Measurements from ENCODE around the gene TUBA4A. TPM values are rescaled to one million over a fixed set of nuclear protein-coding genes. Genes with fewer than 3 reads are reported as not detected.

The TUBA4A gene
- total and polyA plus RNA-seq, 10 of the 15 experiments (the other 5 are each of a cell fraction or from before 2014, with no cell fraction given): 58.2 to 325 (median 134) TPM

GRCh38 chr2:219216535-219216915, 37.2 kb downstream of the TUBA4A start:
- FAIRE-seq: no peak
- TF ChIP-seq BACH1 (IDR thresholded peaks at IDR 0.05; ENCODE audit: borderline replicate concordance) (no peak), EZH2 (IDR thresholded peaks at IDR 0.05; ENCODE audit: borderline replicate concordance, control insufficient read depth, low read depth, low read length) (no peak), MXI1 (IDR thresholded peaks at IDR 0.05; ENCODE audit: low read depth, low read length) (no peak), PRDM15 (CRISPR knock-in tag; IDR thresholded peaks at IDR 0.05) (no peak), PBX3 (IDR thresholded peaks at IDR 0.05; ENCODE audit: insufficient replicate concordance, low read depth, low read length) (no peak), IRF3 (IDR thresholded peaks at IDR 0.05) (no peak), ZNF687 (IDR thresholded peaks at IDR 0.05) (no peak), RUNX3 (IDR thresholded peaks at IDR 0.05; ENCODE audit: low read length) (no peak), NR2C2 (IDR thresholded peaks at IDR 0.05; ENCODE audit: borderline replicate concordance, control insufficient read depth, insufficient read length, low read depth) (no peak), FOS (IDR thresholded peaks at IDR 0.05; ENCODE audit: borderline replicate concordance, extremely low read depth, insufficient read length) (no peak), ZNF217 (IDR thresholded peaks at IDR 0.05) (no peak), TCF12 (IDR thresholded peaks at IDR 0.05; ENCODE audit: low read depth, low read length) (no peak), SPI1 (IDR thresholded peaks at IDR 0.05; ENCODE audit: borderline replicate concordance, insufficient read depth, low read depth, low read length) (no peak)

More at GRCh38 chr2:219216535-219216915, 37.2 kb downstream of the TUBA4A start:
- DNase-seq (ENCODE audit: low read depth, low spot score): no peak
- Histone ChIP-seq H3K27ac (ENCODE audit: control insufficient read depth, insufficient read depth) (no peak overlapping the region), H3K4me1 (ENCODE audit: control insufficient read depth, insufficient read depth, low read length) (peaks cover 16% of the 10 kb centered on the region), H3K9ac (ENCODE audit: control insufficient read depth, insufficient read depth, low read length) (no peak overlapping the region), H3K4me3 (no peak overlapping the region), H4K20me1 (ENCODE audit: control insufficient read depth, insufficient read depth) (no peaks in the 10 kb centered on the region; the same call in 1 of the 2 replicates), H3K79me2 (ENCODE audit: control insufficient read depth, insufficient read depth, low read length) (peaks cover 14% of the 10 kb centered on the region), H3K4me2 (ENCODE audit: control insufficient read depth, insufficient read depth) (peak overlapping the region; percentile 99), H3K27me3 (replicated peaks in 1 of 2; ENCODE audit: control insufficient read depth in 2 of 2, insufficient read depth in 2 of 2, low read length in 1 of 2) (no peaks in the 10 kb centered on the region), H3K9me3 (replicated peaks; ENCODE audit: control insufficient read depth, insufficient read depth, low read length) (no peaks in the 10 kb centered on the region), H3K36me3 (ENCODE audit: control insufficient read depth in 2 of 2, insufficient read depth in 2 of 2, low read length in 1 of 2) (peaks cover 1 to 19% of the 10 kb centered on the region in 2 experiments), H2AFZ (ENCODE audit: control insufficient read depth, low read depth, low read length) (no peak overlapping the region)
- SMC1A ChIA-PET (ENCODE audit: uncharacterized antibody, unreplicated experiment): interaction anchor here (0.7 to 2.4 kb wide), 3 partner anchors 10 to 79 kb away, joined by 3 to 9 read pairs (median 7); partner anchors contain the start of gene ZFAND2B
- WGBS (ENCODE audit: insufficient coverage, insufficient replicate concordance, low lambda C conversion rate, missing lambda C conversion rate): 65% methylated on average over 6 of the region's 6 CpGs
- no TSS peak for BruUV-seq (replicated peaks)
- POLR2A ChIA-PET: interaction anchor here (0.5 to 3.8 kb wide), 6 partner anchors 10 to 40 kb away, joined by 3 to 21 read pairs (median 4); partner anchors contain the start of genes ANKZF1, ATG9A, CNPPD1 and TUBA4B
- RAD21 ChIA-PET (ENCODE audit: unreplicated experiment): interaction anchor here (1.3 to 2.1 kb wide), 2 partner anchors 10 to 40 kb away, joined by 4 to 7 read pairs; partner anchors contain the start of genes CNPPD1 and ZFAND2B
- in situ Hi-C loops (cut with MboI) (no loop called here), intact Hi-C loops (cut with micrococcal nuclease; ENCODE audit: unreplicated experiment) (no loop called here)
- no peak for ATAC-seq
- CTCF ChIA-PET: interaction anchor here (0.9 to 3.2 kb wide), 8 partner anchors 10 to 135 kb away, joined by 3 to 14 read pairs (median 4); partner anchors contain the start of gene ZFAND2B

All from GM12878 (cell line).